GM19395 (cell line): ENCODE measurements around the gene TRIM67.
"Not testable (repeated sequence)": the region's sequence is repeated elsewhere in the genome, so short reads cannot be mapped to it uniquely, and the experiment has no call there.

Experiments
- ATAC-seq: cut with Tn5 transposase; IDR thresholded peaks from one replicate; pipeline ENCODE4 v1.9.1; 2021; ENCODE audit warnings: mild to moderate bottlenecking, moderate library complexity; ENCODE audit not compliant: unreplicated experiment

The TRIM67 gene

GRCh38 chr1:231157311-231157710 is 4.5 kb upstream of the TRIM67 start:
- ATAC-seq: no peak

GRCh38 chr1:231158141-231158540 is 3.7 kb upstream of the TRIM67 start:
- ATAC-seq: not testable (repeated sequence)

- no peak for ATAC-seq
Observed at GRCh38 chr1:231159202-231159962, 2.5 kb upstream of the TRIM67 start.

GRCh38 chr1:231159963-231160761 is 1.7 kb upstream of the TRIM67 start:
- ATAC-seq: no peak

- ATAC-seq: no peak
Observed at GRCh38 chr1:231160895-231161666, 777 bp upstream of the TRIM67 start.

- no peak for ATAC-seq
Observed at GRCh38 chr1:231162297-231162969, 575 bp downstream of the TRIM67 start.

- ATAC-seq: no peak
Observed at GRCh38 chr1:231162970-231163829, 1.3 kb downstream of the TRIM67 start.

- no peak for ATAC-seq
Observed at GRCh38 chr1:231163830-231164427, 2.1 kb downstream of the TRIM67 start.

GRCh38 chr1:231165371-231165770 is 3.5 kb downstream of the TRIM67 start:
- no peak for ATAC-seq

GRCh38 chr1:231166398-231166797 is 4.5 kb downstream of the TRIM67 start:
- no peak for ATAC-seq

GRCh38 chr1:231170875-231171274 is 9.0 kb downstream of the TRIM67 start:
- no peak for ATAC-seq

- no peak for ATAC-seq
Observed at GRCh38 chr1:231171623-231172197, 9.9 kb downstream of the TRIM67 start.

- no peak for ATAC-seq
Observed at GRCh38 chr1:231172411-231172810, 10.6 kb downstream of the TRIM67 start.

- ATAC-seq: no peak
Observed at GRCh38 chr1:231176421-231176820, 14.6 kb downstream of the TRIM67 start.

- ATAC-seq: no peak
Observed at GRCh38 chr1:231177226-231177625, 15.4 kb downstream of the TRIM67 start.

- no peak for ATAC-seq
Observed at GRCh38 chr1:231177936-231178335, 16.1 kb downstream of the TRIM67 start.

- no peak for ATAC-seq
Observed at GRCh38 chr1:231178970-231179369, 17.1 kb downstream of the TRIM67 start.

- ATAC-seq: no peak
Observed at GRCh38 chr1:231180034-231180433, 18.2 kb downstream of the TRIM67 start.

GRCh38 chr1:231181271-231181670 is 19.4 kb downstream of the TRIM67 start:
- no peak for ATAC-seq
